NCI-H524 (cell line): ENCODE measurements around the gene PLA2G2D.

Experiments
- DNase-seq, 2 experiments: peaks; one replicate each; lab custom pipeline; 2025; lab: John Stamatoyannopoulos, UW

Gene PLA2G2D

GRCh38 chr1:20114021-20114648, 5.2 kb downstream of the PLA2G2D start:
- no peak for DNase-seq

GRCh38 chr1:20112279-20113000, 6.9 kb downstream of the PLA2G2D start:
- peak; percentile 60 to 85 for DNase-seq

GRCh38 chr1:20111452-20111851, 7.9 kb downstream of the PLA2G2D start:
- DNase-seq: no peak

- DNase-seq: no peak
These were observed 8.7 kb downstream of the PLA2G2D start for GRCh38 chr1:20110679-20111078.

GRCh38 chr1:20109223-20109856, 10.0 kb downstream of the PLA2G2D start:
- no peak for DNase-seq

GRCh38 chr1:20108366-20109123, 10.8 kb downstream of the PLA2G2D start:
- DNase-seq: no peak

- no peak for DNase-seq
These were observed 11.5 kb downstream of the PLA2G2D start for GRCh38 chr1:20107796-20108195.

- DNase-seq: peak in 1 of 2 experiments; percentile 43
These were observed 12.0 kb downstream of the PLA2G2D start for GRCh38 chr1:20107351-20107750.

- DNase-seq: no peak
These were observed 13.5 kb downstream of the PLA2G2D start for GRCh38 chr1:20105856-20106255.

GRCh38 chr1:20102875-20103274, 16.5 kb downstream of the PLA2G2D start:
- no peak for DNase-seq

- DNase-seq: peak; percentile 18 to 45
These were observed 18.5 kb downstream of the PLA2G2D start for GRCh38 chr1:20100632-20101355.

- no peak for DNase-seq
These were observed 19.8 kb downstream of the PLA2G2D start for GRCh38 chr1:20099533-20099932.

- no peak for DNase-seq
These were observed 22.4 kb downstream of the PLA2G2D start for GRCh38 chr1:20096840-20097447.

GRCh38 chr1:20095564-20096434, 23.5 kb downstream of the PLA2G2D start:
- DNase-seq: peak in 1 of 2 experiments; percentile 73

GRCh38 chr1:20093940-20094391, 25.4 kb downstream of the PLA2G2D start:
- DNase-seq: no peak

- DNase-seq: no peak
These were observed 26.0 kb downstream of the PLA2G2D start for GRCh38 chr1:20093303-20093702.

GRCh38 chr1:20090641-20091040, 28.7 kb downstream of the PLA2G2D start:
- no peak for DNase-seq

GRCh38 chr1:20090119-20090518, 29.2 kb downstream of the PLA2G2D start:
- no peak for DNase-seq

- no peak for DNase-seq
These were observed 29.8 kb downstream of the PLA2G2D start for GRCh38 chr1:20089328-20090077.
